ENCODE measurements around the gene MXRA8. TPM values are rescaled to one million over a fixed set of nuclear protein-coding genes. Genes with fewer than 3 reads are reported as not detected.

The MXRA8 gene
- total and polyA plus RNA-seq, 4 donors = 38.5 to 213 (median 66.9) TPM

- Histone ChIP-seq H3K4me1 (ENCODE audit: control insufficient read depth in 5 of 5, insufficient read depth in 5 of 5, low read length in 5 of 5) (peaks cover 5 to 17% (median 11%) of the 10 kb centered on the region in 5 donors), H3K36me3 (ENCODE audit: control insufficient read depth in 4 of 4, insufficient read depth in 4 of 4, low read length in 4 of 4) (peaks cover 35 to 51% (median 44%) of the 10 kb centered on the region in 4 donors), H3K4me3 (no peak overlapping the region), H3K9ac (ENCODE audit: insufficient read depth in 1 of 2, low read length in 2 of 2) (no peak overlapping the region), H3K9me3 (ENCODE audit: control insufficient read depth in 4 of 4, insufficient read depth in 3 of 4, low read length in 3 of 4) (no peaks in the 10 kb centered on the region), H3K27me3 (ENCODE audit: control insufficient read depth in 3 of 3, insufficient read depth in 3 of 3, low read length in 2 of 3) (no peaks in the 10 kb centered on the region), H3K27ac (ENCODE audit: low read depth in 1 of 2, low read length in 1 of 2) (no peak overlapping the region)
- no peak for ATAC-seq (ENCODE audit: insufficient read depth, low FRiP score)
- DNase-seq = no peak
- 88 to 92% methylated on average over 11 of the region's 11 CpGs for WGBS, 2 donors
- TF ChIP-seq CTCF (IDR thresholded peaks at IDR 0.05; ENCODE audit: control extremely low read depth, extremely low read depth) = no peak
These were observed 36.8 kb upstream of the MXRA8 start for GRCh38 chr1:1395166-1395565.

GRCh38 chr1:1394116-1394515 lies 35.8 kb upstream of the MXRA8 start:
- Histone ChIP-seq H3K4me1 (ENCODE audit: control insufficient read depth in 5 of 5, insufficient read depth in 5 of 5, low read length in 5 of 5) (peaks cover 4 to 12% (median 8%) of the 10 kb centered on the region in 5 donors), H3K36me3 (ENCODE audit: control insufficient read depth in 4 of 4, insufficient read depth in 4 of 4, low read length in 4 of 4) (peaks cover 35 to 60% (median 49%) of the 10 kb centered on the region in 4 donors), H3K27me3 (ENCODE audit: control insufficient read depth in 3 of 3, insufficient read depth in 3 of 3, low read length in 2 of 3) (no peaks in the 10 kb centered on the region), H3K9ac (ENCODE audit: insufficient read depth in 1 of 2, low read length in 2 of 2) (no peak overlapping the region), H3K4me3 (no peak overlapping the region), H3K9me3 (ENCODE audit: control insufficient read depth in 4 of 4, insufficient read depth in 3 of 4, low read length in 3 of 4) (peaks cover 0 to 2% (median 0%) of the 10 kb centered on the region in 4 donors), H3K27ac (ENCODE audit: low read depth in 1 of 2, low read length in 1 of 2) (no peak overlapping the region)
- ATAC-seq (ENCODE audit: insufficient read depth, low FRiP score) (no peak), DNase-seq (no peak)
- WGBS, 2 donors = 97 to 98% methylated on average over 7 of the region's 7 CpGs
- no peak for TF ChIP-seq CTCF (IDR thresholded peaks at IDR 0.05; ENCODE audit: control extremely low read depth, extremely low read depth)

- DNase-seq (no peak), ATAC-seq (ENCODE audit: insufficient read depth, low FRiP score) (no peak)
- H3K27ac ChIP-seq (ENCODE audit: low read depth in 1 of 2, low read length in 1 of 2) = no peak overlapping the region
- H3K4me1 ChIP-seq (ENCODE audit: control insufficient read depth in 5 of 5, insufficient read depth in 5 of 5, low read length in 5 of 5) = peaks cover 4 to 11% (median 8%) of the 10 kb centered on the region in 5 donors
- no peak overlapping the region for H3K4me3 ChIP-seq
- TF ChIP-seq CTCF (IDR thresholded peaks at IDR 0.05; ENCODE audit: control extremely low read depth, extremely low read depth) = no peak
- no peaks in the 10 kb centered on the region for H3K27me3 ChIP-seq (ENCODE audit: control insufficient read depth in 3 of 3, insufficient read depth in 3 of 3, low read length in 2 of 3)
- H3K9me3 ChIP-seq (ENCODE audit: control insufficient read depth in 4 of 4, insufficient read depth in 3 of 4, low read length in 3 of 4) = peaks cover 0 to 2% (median 0%) of the 10 kb centered on the region in 4 donors
- WGBS, 2 donors = 91 to 95% methylated on average over 11 of the region's 11 CpGs
- no peak overlapping the region for H3K9ac ChIP-seq (ENCODE audit: insufficient read depth in 1 of 2, low read length in 2 of 2)
- peaks cover 35 to 61% (median 49%) of the 10 kb centered on the region in 4 donors for H3K36me3 ChIP-seq (ENCODE audit: control insufficient read depth in 4 of 4, insufficient read depth in 4 of 4, low read length in 4 of 4)
These were observed 35.1 kb upstream of the MXRA8 start for GRCh38 chr1:1393428-1393827.

- Histone ChIP-seq H3K4me1 (ENCODE audit: control insufficient read depth in 5 of 5, insufficient read depth in 5 of 5, low read length in 5 of 5) (peaks cover 2 to 10% (median 4%) of the 10 kb centered on the region in 5 donors), H3K27ac (ENCODE audit: low read depth in 1 of 2, low read length in 1 of 2) (no peak overlapping the region), H3K9ac (ENCODE audit: insufficient read depth in 1 of 2, low read length in 2 of 2) (no peak overlapping the region), H3K36me3 (ENCODE audit: control insufficient read depth in 4 of 4, insufficient read depth in 4 of 4, low read length in 4 of 4) (peaks cover 38 to 65% (median 49%) of the 10 kb centered on the region in 4 donors), H3K4me3 (no peak overlapping the region), H3K27me3 (ENCODE audit: control insufficient read depth in 3 of 3, insufficient read depth in 3 of 3, low read length in 2 of 3) (no peaks in the 10 kb centered on the region), H3K9me3 (ENCODE audit: control insufficient read depth in 4 of 4, insufficient read depth in 3 of 4, low read length in 3 of 4) (peaks cover 0 to 2% (median 0%) of the 10 kb centered on the region in 4 donors)
- no peak for TF ChIP-seq CTCF (IDR thresholded peaks at IDR 0.05; ENCODE audit: control extremely low read depth, extremely low read depth)
- ATAC-seq (ENCODE audit: insufficient read depth, low FRiP score) (no peak), DNase-seq (no peak)
- WGBS, 2 donors = 91 to 93% methylated on average over 4 of the region's 4 CpGs
These were observed 34.7 kb upstream of the MXRA8 start for GRCh38 chr1:1393014-1393413.

Measured in lung (tissue), 12 donors.